ENCODE results near the gene HOTAIR.

HOTAIR gene

DNA sequence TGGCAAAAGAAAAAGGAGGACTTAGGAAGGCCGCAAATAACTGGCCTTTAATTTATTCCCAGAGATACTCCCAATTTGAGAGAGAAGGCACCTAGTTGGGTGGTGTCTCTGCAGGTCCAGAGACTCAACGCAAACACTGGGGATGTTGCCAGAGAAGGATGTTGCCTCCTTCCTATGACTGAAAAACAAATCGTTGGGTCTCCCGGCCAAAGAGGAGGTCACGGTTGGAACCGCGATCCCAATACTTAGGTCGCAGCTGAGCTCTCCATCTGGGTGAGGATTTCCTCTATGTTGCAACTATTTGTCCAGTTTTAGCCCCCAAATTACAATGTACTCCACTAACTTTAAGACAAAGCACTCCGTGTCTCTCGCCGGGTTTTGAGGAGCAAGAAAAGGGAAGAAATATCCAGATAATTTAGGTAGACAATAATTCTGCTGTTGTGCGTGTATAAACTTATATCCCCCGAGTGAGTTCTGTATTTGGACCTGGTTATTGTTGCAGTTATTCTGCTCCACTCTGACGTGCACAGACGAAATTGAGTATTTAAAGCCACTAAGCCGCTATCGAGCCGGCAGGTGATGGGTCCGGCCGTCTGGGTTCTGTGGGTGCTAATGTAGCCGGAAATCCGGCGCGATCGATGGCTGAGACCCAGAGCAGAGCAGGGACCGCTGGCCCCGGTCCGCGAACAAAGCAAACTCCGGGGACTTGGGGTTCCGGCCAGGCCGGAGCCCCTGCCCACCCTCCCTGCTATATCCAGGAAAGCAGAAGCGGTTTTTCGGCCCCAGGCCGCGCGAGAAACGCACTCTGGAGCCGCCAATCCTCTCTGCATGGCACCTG is 14.3 kb downstream of the HOTAIR start:
- DNase-seq (ENCODE audit: low read depth) = no peak

DNA sequence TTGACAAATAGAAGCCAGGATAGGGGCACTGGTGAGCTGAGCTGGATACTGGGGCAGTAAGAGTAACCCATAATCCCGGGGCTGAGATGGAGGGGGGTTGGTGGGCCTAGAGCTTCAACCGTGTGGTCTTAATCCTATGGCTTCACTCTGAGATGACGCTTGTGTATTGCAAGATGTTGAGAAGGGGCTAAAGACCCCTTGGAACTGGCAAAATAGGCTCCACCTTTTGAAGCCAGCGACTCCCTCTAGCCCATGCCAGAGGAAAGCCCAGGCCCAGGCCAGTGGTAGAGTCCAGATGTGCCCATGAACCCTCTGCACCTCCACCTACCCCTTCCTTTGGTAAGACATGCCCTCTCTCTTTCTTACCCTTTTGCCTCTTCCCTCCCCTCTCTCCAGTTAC is 15.4 kb downstream of the HOTAIR start:
- no peak for DNase-seq (ENCODE audit: low read depth)

DNA sequence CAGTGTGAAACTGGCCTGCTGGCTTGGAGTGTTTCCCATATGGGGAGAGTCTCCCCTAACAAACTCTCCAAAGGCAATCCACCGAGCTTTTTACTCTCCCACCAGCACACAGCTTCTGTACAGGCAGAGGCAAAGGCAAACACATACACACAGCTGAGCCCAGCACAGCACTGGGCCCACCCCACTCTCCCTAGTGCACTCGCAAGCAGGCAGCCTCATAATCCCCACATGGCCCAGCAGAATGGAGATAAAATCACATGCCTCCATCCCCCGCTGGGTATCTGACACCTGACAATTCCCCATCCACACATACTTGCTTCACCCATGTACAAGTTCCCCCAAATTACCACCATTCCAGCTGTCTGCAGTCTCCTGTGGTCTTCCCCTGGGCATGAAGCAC is 16.6 kb downstream of the HOTAIR start:
- no peak for DNase-seq (ENCODE audit: low read depth)

DNA sequence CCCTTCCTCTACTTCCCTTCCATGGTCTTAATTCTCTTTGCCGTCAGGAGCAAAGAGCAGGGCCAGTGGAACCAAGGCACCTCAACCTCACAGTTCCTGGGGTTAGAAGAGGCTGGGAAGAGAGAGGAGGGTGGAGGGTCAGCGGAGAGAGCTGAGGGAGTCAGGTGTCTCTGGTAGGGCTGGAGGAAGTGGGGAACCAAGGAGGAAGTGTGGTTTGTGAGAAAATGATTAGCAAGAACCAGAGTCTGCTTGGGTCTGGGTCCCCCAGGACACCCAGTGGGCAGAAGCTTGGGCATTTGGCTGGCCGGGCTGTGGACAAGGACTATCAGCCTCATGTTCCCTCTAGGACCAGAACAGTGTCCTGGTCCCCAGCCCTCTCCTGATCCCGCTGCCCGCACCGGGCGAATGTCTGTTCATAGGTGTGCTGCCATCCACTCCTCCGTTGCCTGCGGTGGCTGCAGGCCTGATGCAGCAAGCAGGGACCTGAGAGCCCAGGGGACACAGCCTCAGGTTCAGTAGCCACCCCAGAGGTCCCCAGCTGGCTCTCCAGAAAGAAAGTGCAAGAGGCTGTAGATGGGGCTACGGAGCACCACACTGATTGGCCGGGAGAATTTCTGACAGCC is 17.7 kb downstream of the HOTAIR start:
- DNase-seq (ENCODE audit: low read depth) = no peak

DNA sequence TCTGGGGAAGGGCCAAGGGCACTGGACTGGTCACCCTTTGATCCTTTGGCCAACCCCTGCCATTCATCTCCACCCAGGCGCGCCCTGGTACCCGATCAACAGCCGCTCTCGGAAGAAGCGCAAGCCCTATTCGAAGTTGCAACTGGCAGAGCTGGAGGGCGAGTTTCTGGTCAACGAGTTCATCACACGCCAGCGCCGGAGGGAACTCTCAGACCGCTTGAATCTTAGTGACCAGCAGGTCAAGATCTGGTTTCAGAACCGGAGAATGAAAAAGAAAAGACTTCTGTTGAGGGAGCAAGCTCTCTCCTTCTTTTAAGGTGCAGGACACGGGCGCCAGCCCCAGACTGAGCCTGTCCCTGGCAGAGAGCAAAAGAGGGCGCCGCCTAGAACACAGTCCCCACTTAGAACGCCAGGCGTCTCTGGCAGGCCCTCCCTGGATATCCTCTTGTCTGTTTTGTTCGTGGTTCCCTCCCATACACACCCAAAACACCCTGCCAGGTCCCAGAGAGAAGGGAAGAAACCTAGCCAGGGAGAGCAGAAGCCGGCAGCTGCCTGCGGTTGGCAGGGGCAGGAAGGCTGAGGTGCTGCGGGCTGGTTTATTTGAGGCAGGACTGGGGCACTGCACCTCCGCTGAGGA is 18.4 kb downstream of the HOTAIR start:
- DNase-seq (ENCODE audit: low read depth) = no peak

DNA sequence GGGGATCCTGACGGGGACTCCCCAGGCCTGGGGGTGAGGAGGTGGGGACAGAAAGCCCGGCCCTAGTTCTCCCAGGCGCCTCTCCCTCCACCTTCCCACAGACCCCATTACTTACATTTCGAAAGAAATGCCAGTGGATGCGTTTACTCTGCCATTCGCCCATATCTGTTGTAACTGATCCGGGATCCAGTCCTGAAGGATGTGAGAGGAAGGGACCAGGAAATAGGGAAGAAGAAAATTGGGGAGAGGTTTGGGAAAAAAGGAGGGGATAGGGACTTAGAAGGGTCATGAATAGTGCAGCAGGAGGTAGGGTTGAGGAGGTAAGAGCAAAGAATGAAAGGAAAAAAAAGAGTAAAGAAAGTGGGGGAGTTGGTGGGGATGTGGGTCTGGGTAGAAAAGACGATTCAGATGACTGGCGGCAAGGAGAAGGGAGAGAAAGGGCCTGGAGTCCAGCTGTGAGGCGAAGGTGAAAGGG is 18.9 kb downstream of the HOTAIR start:
- DNase-seq (ENCODE audit: low read depth) = no peak

DNA sequence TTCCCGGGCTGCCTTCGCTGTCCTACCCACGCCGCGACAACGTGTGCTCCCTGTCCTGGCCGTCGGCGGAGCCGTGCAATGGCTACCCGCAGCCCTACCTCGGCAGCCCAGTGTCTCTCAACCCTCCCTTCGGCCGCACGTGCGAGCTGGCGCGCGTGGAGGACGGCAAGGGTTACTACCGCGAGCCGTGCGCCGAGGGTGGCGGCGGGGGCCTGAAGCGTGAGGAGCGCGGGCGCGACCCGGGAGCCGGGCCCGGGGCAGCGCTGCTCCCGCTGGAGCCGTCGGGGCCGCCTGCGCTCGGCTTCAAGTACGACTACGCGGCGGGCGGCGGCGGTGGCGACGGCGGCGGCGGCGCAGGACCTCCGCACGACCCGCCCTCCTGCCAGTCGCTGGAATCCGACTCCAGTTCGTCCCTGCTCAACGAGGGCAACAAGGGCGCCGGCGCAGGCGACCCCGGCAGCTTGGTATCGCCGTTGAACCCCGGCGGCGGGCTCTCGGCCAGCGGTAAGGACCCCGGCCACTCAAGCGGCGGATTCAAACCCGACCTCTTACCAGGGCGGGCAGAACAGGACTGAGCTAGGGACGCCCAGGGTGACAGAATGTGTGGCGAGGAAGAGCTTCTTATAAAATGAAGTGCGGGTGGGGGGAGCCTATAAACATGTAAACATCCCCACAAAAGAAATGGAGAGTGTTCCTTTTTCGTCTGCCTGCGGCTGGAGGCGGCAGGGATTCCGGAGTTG is 19.5 kb downstream of the HOTAIR start:
- DNase-seq (ENCODE audit: low read depth) = no peak

DNA sequence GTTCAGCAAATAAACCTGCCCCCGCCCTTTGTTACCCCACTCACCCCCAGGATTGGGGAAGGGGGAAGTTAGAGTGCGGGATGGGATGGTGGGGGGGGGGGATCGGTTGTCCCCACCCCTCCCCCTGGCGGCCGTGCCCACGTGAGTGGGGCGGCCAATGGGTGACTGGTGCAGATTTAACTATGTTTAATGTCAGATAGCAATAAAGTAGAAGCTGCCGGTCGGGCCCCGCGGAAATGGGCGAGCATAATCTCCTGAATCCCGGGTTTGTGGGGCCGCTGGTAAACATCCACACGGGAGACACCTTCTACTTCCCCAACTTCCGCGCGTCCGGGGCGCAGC is 20.1 kb downstream of the HOTAIR start, which contains the start of gene HOXC12:
Gene HOXC12 (plus strand): TSS at position 210 of the 342 bp plus-strand sequence. CDS start 27 bp downstream, at position 237.
- no peak for DNase-seq (ENCODE audit: low read depth)

DNA sequence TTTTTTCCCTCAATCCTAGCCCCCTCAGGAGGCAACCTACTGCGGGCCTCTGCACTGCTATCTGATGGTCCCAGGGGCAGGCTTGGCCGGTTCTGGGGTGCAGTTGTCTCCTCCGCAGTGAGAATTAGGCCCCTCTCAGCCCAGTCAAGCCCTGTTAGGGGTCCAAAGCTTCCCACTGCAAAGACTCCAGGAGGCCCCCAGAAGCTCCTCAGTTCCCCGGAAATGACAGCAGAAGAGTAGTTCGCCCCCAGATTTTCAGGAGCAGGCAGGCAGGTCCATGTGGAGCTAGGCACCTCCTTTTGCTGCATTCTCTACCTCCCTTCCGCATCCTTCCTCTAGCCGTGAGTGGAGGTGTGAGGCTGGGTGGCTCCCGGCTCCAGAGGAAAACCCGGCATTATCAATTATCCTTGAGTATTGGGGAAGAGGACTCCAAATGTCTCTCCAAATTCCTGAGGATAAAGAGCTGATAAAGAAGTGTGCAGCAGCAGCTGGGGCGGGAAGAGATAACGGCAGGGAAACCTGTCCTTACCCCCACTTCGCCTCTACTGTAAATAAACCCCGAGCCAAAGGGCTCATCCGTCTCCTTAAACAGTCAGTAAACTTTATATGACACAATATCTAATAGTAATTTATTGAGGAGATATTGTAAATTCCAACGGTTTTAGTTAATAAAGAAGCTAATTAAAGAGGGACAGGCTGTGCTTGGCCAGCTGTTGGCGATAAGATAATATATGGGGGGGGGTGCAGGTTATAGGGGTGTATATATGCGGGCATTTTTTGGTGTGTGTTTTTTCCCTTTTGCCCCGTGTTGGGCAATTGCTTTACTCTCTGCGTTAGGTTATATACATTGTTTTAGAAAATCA is 20.7 kb downstream of the HOTAIR start:
- no peak for DNase-seq (ENCODE audit: low read depth)

DNA sequence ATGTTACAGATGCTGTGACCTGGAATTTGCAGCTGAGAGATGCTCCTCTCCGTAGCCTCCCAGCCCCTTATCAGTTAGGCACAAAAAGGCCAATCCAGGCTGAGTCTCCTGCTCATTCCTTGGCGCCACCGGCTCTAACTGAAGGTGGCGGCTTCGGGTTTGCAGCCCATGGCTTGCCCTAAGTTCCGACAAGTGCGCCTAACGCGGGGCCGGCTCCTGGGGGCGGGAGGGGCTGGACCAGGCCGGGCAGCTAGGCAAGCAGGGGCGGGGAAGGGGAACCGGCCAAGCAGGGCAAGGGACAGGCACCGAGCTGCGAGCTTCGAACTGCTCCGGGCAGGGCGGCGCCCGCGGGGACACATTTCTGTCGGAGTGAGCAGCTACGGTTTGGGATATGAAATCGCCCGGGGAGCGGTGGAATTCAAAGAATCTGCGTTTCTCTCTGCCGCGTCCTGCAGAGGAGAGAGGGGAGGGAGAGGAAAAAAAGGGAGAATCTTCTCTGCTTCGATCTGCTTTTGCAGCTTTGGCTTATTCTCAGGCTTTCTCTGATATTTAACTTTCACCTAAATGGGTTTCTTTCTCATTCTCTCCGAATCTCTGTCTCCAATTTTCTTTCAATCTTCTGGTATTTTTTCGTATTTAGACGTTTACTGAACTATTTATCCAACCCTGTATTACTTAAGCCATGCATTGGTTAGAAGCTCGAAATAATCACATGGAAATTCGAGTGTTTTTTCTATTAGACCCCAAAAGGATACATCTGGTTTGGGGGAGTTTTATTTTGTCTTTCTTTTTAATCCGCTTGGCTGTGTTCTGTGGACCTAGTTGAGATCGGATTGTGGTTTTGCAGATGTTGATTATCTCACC is 21.7 kb downstream of the HOTAIR start:
- no peak for DNase-seq (ENCODE audit: low read depth)

DNA sequence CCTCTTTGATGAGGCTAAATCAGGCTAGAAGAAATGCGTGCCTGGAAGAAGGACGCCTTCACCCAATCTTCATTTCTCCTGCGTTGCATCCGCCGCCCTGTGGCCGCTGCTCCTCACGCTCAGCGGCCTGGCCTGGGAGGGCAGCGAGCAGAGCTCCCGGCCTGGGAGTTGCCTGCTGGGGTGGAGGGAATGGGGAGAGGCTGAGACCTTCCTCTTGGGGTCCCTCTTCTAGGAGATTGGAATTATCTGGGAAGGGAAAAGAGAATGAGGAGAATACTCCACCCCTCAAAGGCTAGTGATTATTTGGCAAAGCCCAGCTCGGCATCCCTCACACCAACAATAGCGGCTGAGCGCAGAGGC is 22.4 kb downstream of the HOTAIR start:
- no peak for DNase-seq (ENCODE audit: low read depth)

DNA sequence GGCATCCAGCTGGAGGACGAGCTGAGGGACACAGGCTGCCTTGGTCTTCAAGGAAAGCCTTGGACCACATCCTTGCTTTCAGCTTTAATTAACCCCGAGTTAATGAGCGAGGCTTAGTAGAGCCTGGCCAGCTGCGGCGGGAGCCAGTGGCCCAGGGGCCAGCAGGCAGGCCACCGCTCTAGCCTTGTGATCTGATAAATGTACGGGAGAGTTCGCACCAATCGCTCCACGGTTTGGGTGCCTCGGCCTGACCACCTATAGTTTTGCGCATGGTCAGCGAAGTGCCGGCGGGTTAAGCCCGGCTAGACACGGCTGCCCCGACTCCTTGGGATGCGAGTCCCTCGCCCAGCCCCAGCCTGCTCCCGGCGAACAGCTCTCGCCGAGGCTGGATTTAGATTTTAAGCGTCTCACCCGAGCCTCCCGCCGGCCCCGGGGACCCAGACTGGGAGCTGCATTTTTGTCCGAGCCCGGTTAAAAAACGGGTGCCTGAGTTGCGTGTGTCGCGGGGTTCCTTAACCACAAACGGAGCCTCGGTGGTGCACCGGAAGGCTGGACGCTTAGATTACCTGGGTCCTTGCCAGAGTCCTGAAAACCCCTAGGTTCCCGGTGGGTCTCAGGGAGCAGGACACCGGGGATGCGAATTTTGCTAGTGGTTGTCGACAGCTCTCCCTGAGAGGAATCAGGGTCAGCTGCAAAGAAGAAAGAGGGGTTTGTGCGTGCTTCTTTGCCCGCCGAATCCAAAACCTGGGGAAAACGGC is 23.0 kb downstream of the HOTAIR start:
- no peak for DNase-seq (ENCODE audit: low read depth)

DNA sequence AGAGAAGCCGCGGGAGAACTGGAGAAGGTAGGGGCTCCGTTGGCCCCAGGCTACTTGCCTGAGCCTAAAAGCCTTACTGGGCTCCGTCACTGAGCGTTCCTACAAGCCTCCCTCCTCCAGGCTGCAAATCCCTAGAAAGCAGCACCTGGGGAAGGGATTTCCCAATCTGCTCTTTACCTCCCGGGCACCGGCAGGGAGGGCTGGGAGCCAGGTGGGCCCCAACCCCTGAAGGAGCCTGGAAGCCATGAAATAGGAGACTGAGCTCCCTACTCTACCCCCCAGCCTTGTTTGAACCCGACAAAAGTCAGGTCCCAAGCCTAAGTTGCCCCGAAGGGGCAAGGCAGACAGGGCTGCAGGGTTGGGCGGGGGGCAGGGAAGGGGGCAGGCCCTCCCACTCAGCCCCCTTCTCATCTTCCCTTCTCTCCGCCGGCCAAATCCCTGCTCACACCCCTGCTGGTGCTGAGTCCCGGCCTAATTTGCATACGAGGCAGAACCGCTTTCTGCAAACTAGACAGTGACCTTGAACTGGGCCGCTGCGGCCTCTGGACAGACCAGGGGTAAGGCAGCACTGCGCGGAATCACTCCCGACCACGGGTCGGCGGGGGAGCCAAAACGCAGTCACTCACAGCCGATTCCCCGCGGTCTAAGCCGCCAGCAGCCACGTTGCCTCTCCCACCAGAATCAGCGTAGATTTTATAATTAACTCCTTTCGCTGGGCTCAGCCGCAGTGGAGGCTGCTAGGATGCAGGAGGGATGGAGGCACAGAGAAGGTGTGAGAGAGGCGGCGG is 23.8 kb downstream of the HOTAIR start:
- no peak for DNase-seq (ENCODE audit: low read depth)

DNA sequence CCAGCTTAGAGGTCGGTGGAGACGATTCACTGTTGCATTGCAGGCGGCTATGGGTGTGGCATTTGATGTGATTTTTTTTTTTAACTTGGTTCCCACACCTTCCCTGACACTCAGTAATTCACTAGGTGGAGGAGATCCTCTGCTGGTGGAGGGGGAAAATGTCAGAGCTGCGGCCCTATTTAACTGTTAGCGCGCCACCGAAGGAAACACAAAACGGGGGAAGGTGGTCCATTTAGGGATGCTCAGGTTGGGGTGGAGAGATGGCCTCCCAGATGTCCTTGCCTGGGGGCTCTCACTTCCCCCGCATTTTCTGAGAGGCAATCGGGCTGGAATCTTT is 24.3 kb downstream of the HOTAIR start:
- DNase-seq (ENCODE audit: low read depth) = no peak

DNA sequence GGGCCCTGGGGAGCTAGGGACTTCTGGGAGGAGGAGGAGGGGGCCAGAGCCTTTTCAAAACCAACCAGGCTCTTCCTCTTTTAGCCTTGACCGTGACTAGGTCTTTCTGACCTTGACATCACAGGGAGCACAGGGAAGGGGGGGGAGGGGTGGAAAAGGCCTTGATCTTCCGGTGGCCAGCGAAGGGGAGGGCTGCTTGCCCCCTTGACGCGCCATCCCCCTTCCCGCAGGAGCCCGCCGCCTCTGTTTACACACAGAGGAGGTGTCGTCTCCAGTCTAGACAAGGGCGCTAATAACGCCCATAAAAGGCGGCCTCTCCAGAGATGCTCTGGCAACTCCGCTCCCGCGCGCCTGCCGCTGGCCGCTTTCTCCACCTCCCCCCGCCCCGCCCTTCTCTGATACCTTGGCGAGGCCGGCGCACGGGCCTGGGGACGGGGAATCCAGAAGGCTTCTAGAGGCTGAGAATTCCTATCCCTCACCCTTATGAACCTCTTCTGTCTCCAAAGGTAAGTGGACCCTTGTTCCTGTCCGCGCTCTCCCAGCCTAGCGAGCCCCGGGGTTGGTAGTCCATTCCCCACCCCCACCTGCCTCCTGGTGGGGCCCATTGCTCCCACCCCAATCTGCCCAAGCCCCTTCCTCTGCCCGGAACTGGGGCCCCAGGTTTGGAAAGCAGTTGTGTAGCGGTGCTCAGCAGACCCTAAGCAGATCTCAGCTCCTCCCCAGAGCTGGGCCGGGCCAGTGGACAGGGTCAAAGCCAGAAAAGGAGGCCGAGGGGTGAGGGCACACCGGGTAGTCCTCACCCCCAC is 24.9 kb downstream of the HOTAIR start:
- DNase-seq (ENCODE audit: low read depth) = no peak

DNA sequence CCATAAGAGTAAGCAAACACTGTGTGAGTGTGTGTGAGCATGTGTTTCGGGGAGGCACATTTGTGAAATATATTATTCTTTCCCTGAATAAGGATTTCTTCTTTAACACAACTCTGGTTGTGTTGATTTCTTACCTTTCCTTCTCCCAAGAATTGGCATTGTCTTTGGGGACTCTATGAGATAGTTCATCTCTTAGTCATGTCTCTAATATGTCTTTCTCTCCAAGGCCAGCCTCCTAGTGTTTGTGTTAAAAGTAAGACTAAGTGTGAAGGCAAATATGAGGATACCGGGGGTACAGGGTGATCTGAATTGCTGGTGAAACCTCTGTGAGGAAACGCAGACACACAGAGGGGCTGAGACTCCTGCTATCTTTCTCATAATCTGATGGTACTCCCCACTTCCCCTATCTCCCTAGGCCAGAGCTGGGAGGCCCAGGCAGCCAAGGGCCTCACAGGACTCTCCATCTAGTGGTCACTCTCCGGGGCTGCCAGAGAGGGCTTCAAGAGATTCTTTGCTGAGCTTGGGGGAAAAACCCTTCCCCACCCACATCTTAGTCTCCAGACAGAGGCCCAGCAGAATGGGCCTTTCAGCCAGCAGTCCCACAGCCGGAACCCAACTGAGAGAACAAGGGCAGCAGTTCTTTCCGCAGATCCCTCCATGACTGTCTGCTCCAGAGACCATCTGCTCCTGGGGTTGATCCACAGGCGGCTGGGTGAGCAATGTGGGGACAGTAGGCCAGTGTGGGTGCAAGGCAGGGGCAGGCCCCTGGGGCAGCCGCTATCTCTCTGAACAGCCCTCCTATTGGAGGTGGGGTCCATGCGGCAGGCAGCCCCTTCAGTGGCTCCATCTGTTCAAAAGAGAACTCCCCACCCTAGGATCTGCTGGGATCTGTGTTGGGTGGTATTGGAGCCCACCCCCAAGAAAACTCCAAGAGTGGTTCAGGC is 25.8 kb downstream of the HOTAIR start:
- DNase-seq (ENCODE audit: low read depth) = no peak

DNA sequence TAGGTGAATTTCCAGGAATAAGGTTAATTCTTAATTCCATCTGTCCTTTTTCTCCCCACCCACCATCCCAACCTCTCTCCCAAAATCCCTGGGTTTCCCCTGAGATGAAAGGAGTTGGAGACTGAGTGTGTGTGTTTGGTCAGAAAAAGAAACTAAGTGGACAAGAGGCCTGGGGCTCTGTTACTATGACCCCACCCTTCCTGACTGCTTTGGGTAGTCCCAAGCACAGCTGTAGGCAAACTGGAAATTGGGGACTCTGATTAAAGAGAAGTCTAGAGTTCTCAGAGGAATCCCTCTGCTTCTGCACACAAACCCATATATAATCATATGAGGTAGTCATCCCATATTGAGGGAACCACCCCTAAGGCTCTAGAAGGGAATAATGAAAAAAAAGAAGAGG is 27.0 kb downstream of the HOTAIR start:
- no peak for DNase-seq (ENCODE audit: low read depth)

Data from stimulated activated CD8-positive, alpha-beta memory T cell treated with anti-CD3 and anti-CD28 coated beads, Interleukin-4, amount 100 ng/mL, for 24 hours (primary cell).